AG04450 (cell line): Measurements from ENCODE around the gene PSTPIP1. TPM values are rescaled to one million over a fixed set of nuclear protein-coding genes. Genes with fewer than 3 reads are reported as not detected.

Experiments used
- CTCF ChIA-PET: fragments of 300-600, 350-600 bp; formaldehyde crosslinking; extraction: SDS; loops from one replicate; lab custom pipeline; 2022; ENCODE audit warnings: antibody characterized with exemption, inconsistent platforms; lab: Charles Lee
- POLR2A ChIA-PET: fragments of 350-600 bp; formaldehyde crosslinking; extraction: SDS; loops from one replicate; lab custom pipeline; 2021; ENCODE audit warnings: antibody characterized with exemption, inconsistent platforms; lab: Yijun Ruan, JAX
- DNase-seq: peaks from one replicate; pipeline ENCODE4 v3.0.0-alpha.2; 2011; ENCODE audit warnings: low read depth, low spot score
- H3K27ac ChIP-seq: one replicate; pipeline ENCODE4 v1.5.1; 2012; ENCODE audit warnings: low read depth, low read length, control low read depth
- H3K27me3 ChIP-seq: one replicate; pipeline ENCODE4 v1.6.0; 2012; ENCODE audit warnings: low read length; ENCODE audit not compliant: control insufficient read depth, insufficient read depth
- H3K4me3 ChIP-seq: 2 replicates; pipeline ENCODE4 v1.5.1; 2011; ENCODE audit warnings: mild to moderate bottlenecking, low read depth, low read length, control low read depth
- H3K9me3 ChIP-seq: 2 replicates; pipeline ENCODE4 v1.5.1; 2012; ENCODE audit warnings: low read length; ENCODE audit not compliant: control insufficient read depth, insufficient read depth
- CTCF ChIP-seq: IDR thresholded peaks from 2 replicates; pipeline ENCODE4 v1.5.1; 2011; ENCODE audit warnings: low read depth, low read length, control low read depth, inconsistent platforms
- polyA plus RNA-seq: library from polyadenylated mRNA; depleted of rRNA; stranded (reverse); fragments of >200 nt; gene quantifications from 2 replicates; pipeline ENCODE4 v1.2.3, GENCODE V29; 2011

Gene PSTPIP1
- polyA plus RNA-seq, 1 experiment, result 0.21 TPM

GRCh38 chr15:77025083-77025901 lies 30.4 kb downstream of the PSTPIP1 start:
- ChIA-PET CTCF (interaction anchor here (0.6 to 2.8 kb wide), 11 partner anchors 8 to 796 kb away, joined by 3 to 16 read pairs (median 3); partner anchors contain the start of gene LINGO1), POLR2A (interaction anchor here (0.7 kb wide), 1 partner anchor 28 kb away, joined by 5 read pairs; no protein-coding TSS in a partner anchor)
- H3K9me3 ChIP-seq, result no peaks in the 10 kb centered on the region; the same call in 1 of the 2 replicates
- no peaks in the 10 kb centered on the region for H3K27me3 ChIP-seq
- H3K4me3 ChIP-seq, result no peak overlapping the region
- no peak overlapping the region for H3K27ac ChIP-seq
- DNase-seq, result no peak
- no peak for TF ChIP-seq CTCF

- Histone ChIP-seq H3K4me3 (no peak overlapping the region), H3K9me3 (no peaks in the 10 kb centered on the region; the same call in 1 of the 2 replicates), H3K27ac (no peak overlapping the region), H3K27me3 (no peaks in the 10 kb centered on the region)
- ChIA-PET POLR2A (no interaction called here), CTCF (interaction anchor here (1.3 to 2.8 kb wide), 3 partner anchors 7 to 517 kb away, joined by 3 to 16 read pairs (median 4); no protein-coding TSS in a partner anchor)
- TF ChIP-seq CTCF, result no peak
- no peak for DNase-seq
These were observed 31.1 kb downstream of the PSTPIP1 start for GRCh38 chr15:77025941-77026411.

- Histone ChIP-seq H3K4me3 (no peak overlapping the region), H3K27ac (no peak overlapping the region), H3K27me3 (no peaks in the 10 kb centered on the region), H3K9me3 (no peaks in the 10 kb centered on the region; the same call in 1 of the 2 replicates)
- POLR2A ChIA-PET, result no interaction called here
- no peak for DNase-seq
- no peak for TF ChIP-seq CTCF
- CTCF ChIA-PET, result no interaction called here
These were observed 31.7 kb downstream of the PSTPIP1 start for GRCh38 chr15:77026501-77027110.

- H3K27ac ChIP-seq, result no peak overlapping the region
- no peaks in the 10 kb centered on the region for H3K27me3 ChIP-seq
- no peak for TF ChIP-seq CTCF
- ChIA-PET POLR2A (no interaction called here), CTCF (no interaction called here)
- H3K9me3 ChIP-seq, result no peaks in the 10 kb centered on the region; the same call in 1 of the 2 replicates
- no peak overlapping the region for H3K4me3 ChIP-seq
- no peak for DNase-seq
These were observed 32.3 kb downstream of the PSTPIP1 start for GRCh38 chr15:77027111-77027696.
